Mesendoderm (in vitro differentiated cells): Measurements from ENCODE around the gene RPS27L.

Experiments used
- DNase-seq: peaks from one replicate; pipeline ENCODE4 v3.0.0; 2013
- H2AK5ac ChIP-seq: 2 replicates; pipeline ENCODE4 v1.6.1; 2013; ENCODE audit warnings: low read length, inconsistent platforms
- H2BK120ac ChIP-seq: 2 replicates; pipeline ENCODE4 v1.6.1; 2013; ENCODE audit warnings: low read depth, mild to moderate bottlenecking, low read length, moderate library complexity, mixed read lengths
- H2BK15ac ChIP-seq: replicated peaks from 2 replicates; pipeline ENCODE4 v1.6.1; 2013; ENCODE audit warnings: low read depth, mild to moderate bottlenecking, moderate library complexity
- H2BK5ac ChIP-seq: 2 replicates; pipeline ENCODE4 v1.6.1; 2013; ENCODE audit warnings: low read length, inconsistent platforms
- H3K18ac ChIP-seq: 2 replicates; pipeline ENCODE4 v1.6.1; 2013; ENCODE audit warnings: mild to moderate bottlenecking, low read length, mixed read lengths
- H3K23ac ChIP-seq: one replicate; pipeline ENCODE4 v1.6.1; 2013; ENCODE audit warnings: low read length
- H3K27ac ChIP-seq: 2 replicates; pipeline ENCODE4 v1.5.1; 2013; ENCODE audit warnings: low read depth, mild to moderate bottlenecking, inconsistent platforms, low read length, moderate library complexity
- H3K27me3 ChIP-seq: 2 replicates; pipeline ENCODE4 v1.6.1; 2013; ENCODE audit warnings: low read length, control low read depth, mild to moderate bottlenecking, inconsistent platforms; ENCODE audit not compliant: insufficient read depth, poor library complexity
- H3K36me3 ChIP-seq: 2 replicates; pipeline ENCODE4 v1.6.1; 2013; ENCODE audit warnings: low read length, inconsistent platforms; ENCODE audit not compliant: control insufficient read depth, insufficient read depth
- H3K4ac ChIP-seq: one replicate; pipeline ENCODE4 v1.6.1; 2013; ENCODE audit warnings: low read depth, mild to moderate bottlenecking, low read length, moderate library complexity
- H3K4me1 ChIP-seq: 2 replicates; pipeline ENCODE4 v1.6.1; 2013; ENCODE audit warnings: low read depth, low read length, inconsistent platforms; ENCODE audit not compliant: control insufficient read depth
- H3K4me2 ChIP-seq: 2 replicates; pipeline ENCODE4 v1.6.1; 2013; ENCODE audit warnings: low read length
- H3K4me3 ChIP-seq: 2 replicates; pipeline ENCODE4 v1.5.1; 2013; ENCODE audit warnings: mild to moderate bottlenecking, low read length
- H3K56ac ChIP-seq: one replicate; pipeline ENCODE4 v1.6.1; 2013; ENCODE audit warnings: low read length
- H3K79me1 ChIP-seq: 2 replicates; pipeline ENCODE4 v1.6.1; 2013; ENCODE audit warnings: low read length, inconsistent platforms
- H3K79me2 ChIP-seq: 2 replicates; pipeline ENCODE4 v1.6.1; 2013; ENCODE audit warnings: mild to moderate bottlenecking, low read length; ENCODE audit not compliant: control insufficient read depth, insufficient read depth
- H3K9ac ChIP-seq: 2 replicates; pipeline ENCODE4 v1.6.1; 2013; ENCODE audit warnings: low read length, inconsistent platforms
- H4K5ac ChIP-seq: one replicate; pipeline ENCODE4 v1.6.1; 2013; ENCODE audit warnings: low read length
- H4K8ac ChIP-seq: one replicate; pipeline ENCODE4 v1.6.1; 2013; ENCODE audit warnings: low read depth, mild to moderate bottlenecking, control low read depth, low read length, moderate library complexity
- WGBS: extraction: QIAGEN DNeasy Blood & Tissue Kit; methylation state at CpG from one replicate; pipeline ENCODE4 v1.1.7; 2013; ENCODE audit warnings: low lambda C conversion rate, missing lambda C conversion rate; ENCODE audit not compliant: insufficient coverage; ENCODE audit errors: extremely low coverage; 5-methylcytosine and 5-hydroxymethylcytosine counted together

The RPS27L gene

DNA sequence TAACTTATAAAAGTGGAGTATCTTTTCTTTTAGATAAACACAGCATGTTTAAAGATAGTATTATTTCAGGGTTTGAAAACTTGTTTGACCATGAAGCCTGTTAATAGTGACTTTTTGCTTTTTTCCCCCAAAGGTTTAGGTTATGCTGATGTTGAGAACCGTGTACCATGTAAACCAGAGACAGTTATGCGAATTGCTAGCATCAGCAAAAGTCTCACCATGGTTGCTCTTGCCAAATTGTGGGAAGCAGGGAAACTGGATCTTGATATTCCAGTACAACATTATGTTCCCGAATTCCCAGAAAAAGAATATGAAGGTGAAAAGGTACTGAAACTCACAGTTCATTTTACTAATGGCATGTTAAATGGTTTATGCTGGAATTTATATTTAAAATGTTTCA is 30.6 kb downstream of the RPS27L start:
- H2AK5ac ChIP-seq, result no peak overlapping the region
- H3K27ac ChIP-seq, result no peak overlapping the region
- H3K79me2 ChIP-seq, result no peaks in the 10 kb centered on the region
- H3K23ac ChIP-seq, result no peak overlapping the region
- H2BK5ac ChIP-seq, result no peak overlapping the region
- no peak overlapping the region for H3K9ac ChIP-seq
- H4K8ac ChIP-seq, result no peak overlapping the region
- H2BK120ac ChIP-seq, result no peak overlapping the region
- no peaks in the 10 kb centered on the region for H3K4me1 ChIP-seq
- H3K79me1 ChIP-seq, result no peaks in the 10 kb centered on the region
- no peak overlapping the region for H3K56ac ChIP-seq
- no peaks in the 10 kb centered on the region for H3K27me3 ChIP-seq
- no peak overlapping the region for H3K4me3 ChIP-seq
- no peak overlapping the region for H3K18ac ChIP-seq
- no peak for DNase-seq
- no peak overlapping the region for H3K4me2 ChIP-seq
- H4K5ac ChIP-seq, result no peak overlapping the region
- no peak overlapping the region for H3K4ac ChIP-seq
- no peak overlapping the region for H2BK15ac ChIP-seq
- WGBS, result no CpG with 5 or more reads among the region's 3 CpGs
- no peaks in the 10 kb centered on the region for H3K36me3 ChIP-seq

GRCh38 chr15:63124506-63124905 is 32.8 kb downstream of the RPS27L start:
- H3K4ac ChIP-seq, result no peak overlapping the region
- H3K36me3 ChIP-seq, result no peaks in the 10 kb centered on the region
- DNase-seq, result no peak
- H3K27ac ChIP-seq, result no peak overlapping the region
- no peak overlapping the region for H3K18ac ChIP-seq
- no peak overlapping the region for H2AK5ac ChIP-seq
- whole genome bisulfite sequencing, result no CpG with 5 or more reads among the region's 9 CpGs
- H3K79me2 ChIP-seq, result no peaks in the 10 kb centered on the region
- H4K5ac ChIP-seq, result no peak overlapping the region
- no peak overlapping the region for H3K23ac ChIP-seq
- no peak overlapping the region for H2BK120ac ChIP-seq
- H3K27me3 ChIP-seq, result no peaks in the 10 kb centered on the region
- H3K56ac ChIP-seq, result no peak overlapping the region
- no peak overlapping the region for H2BK15ac ChIP-seq
- no peak overlapping the region for H2BK5ac ChIP-seq
- H3K4me1 ChIP-seq, result peaks cover 2% of the 10 kb centered on the region
- no peaks in the 10 kb centered on the region for H3K79me1 ChIP-seq
- no peak overlapping the region for H3K4me3 ChIP-seq
- H3K9ac ChIP-seq, result no peak overlapping the region
- H4K8ac ChIP-seq, result no peak overlapping the region
- H3K4me2 ChIP-seq, result no peak overlapping the region

DNA sequence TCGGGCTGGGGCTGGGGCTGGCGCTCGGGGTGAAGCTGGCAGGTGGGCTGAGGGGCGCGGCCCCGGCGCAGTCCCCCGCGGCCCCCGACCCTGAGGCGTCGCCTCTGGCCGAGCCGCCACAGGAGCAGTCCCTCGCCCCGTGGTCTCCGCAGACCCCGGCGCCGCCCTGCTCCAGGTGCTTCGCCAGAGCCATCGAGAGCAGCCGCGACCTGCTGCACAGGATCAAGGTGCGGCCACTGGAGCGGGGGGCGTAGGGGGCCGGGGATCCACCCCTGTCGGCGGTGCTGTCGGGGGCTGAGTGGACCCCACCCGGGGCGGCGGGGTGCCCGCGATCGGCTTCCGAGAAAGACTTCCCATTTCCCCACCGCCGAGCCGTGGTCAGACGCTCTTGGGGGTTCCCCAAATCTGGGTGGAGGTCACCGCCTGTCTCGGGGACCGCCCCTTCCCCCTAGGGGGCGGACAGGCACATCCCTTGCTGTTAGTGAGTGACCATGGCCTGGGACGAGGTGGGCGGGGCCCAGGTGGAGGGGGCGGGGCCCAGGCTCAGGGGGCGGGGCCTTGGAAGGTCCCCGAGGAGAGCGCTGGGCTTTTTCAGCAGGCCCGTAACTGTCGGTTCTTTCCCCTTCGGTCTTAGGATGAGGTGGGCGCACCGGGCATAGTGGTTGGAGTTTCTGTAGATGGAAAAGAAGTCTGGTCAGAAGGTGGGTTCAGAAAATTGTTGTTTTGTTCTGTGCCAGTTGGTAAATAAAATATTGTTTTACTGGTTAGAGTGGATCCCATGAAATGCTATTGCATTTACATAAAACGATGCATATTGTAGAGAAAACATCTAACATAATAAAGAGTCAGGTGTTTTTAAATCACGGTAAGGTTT is 35.0 kb downstream of the RPS27L start:
- Histone ChIP-seq H4K8ac (no peak overlapping the region), H2BK15ac (no peak overlapping the region), H3K27me3 (no peaks in the 10 kb centered on the region), H3K4me2 (peak overlapping the region; percentile 61), H2AK5ac (no peak overlapping the region), H3K4ac (no peak overlapping the region), H2BK5ac (no peak overlapping the region), H3K4me1 (peaks cover 2% of the 10 kb centered on the region), H3K18ac (no peak overlapping the region), H4K5ac (no peak overlapping the region), H3K36me3 (no peaks in the 10 kb centered on the region), H3K23ac (no peak overlapping the region), H3K4me3 (peak overlapping the region; percentile 75), H3K79me2 (no peaks in the 10 kb centered on the region), H2BK120ac (no peak overlapping the region), H3K9ac (peak overlapping the region; percentile 73), H3K27ac (peak overlapping the region; percentile 43), H3K56ac (peak overlapping the region; percentile 87), H3K79me1 (no peaks in the 10 kb centered on the region)
- no CpG with 5 or more reads among the region's 59 CpGs for WGBS
- peak; percentile 86 for DNase-seq

DNA sequence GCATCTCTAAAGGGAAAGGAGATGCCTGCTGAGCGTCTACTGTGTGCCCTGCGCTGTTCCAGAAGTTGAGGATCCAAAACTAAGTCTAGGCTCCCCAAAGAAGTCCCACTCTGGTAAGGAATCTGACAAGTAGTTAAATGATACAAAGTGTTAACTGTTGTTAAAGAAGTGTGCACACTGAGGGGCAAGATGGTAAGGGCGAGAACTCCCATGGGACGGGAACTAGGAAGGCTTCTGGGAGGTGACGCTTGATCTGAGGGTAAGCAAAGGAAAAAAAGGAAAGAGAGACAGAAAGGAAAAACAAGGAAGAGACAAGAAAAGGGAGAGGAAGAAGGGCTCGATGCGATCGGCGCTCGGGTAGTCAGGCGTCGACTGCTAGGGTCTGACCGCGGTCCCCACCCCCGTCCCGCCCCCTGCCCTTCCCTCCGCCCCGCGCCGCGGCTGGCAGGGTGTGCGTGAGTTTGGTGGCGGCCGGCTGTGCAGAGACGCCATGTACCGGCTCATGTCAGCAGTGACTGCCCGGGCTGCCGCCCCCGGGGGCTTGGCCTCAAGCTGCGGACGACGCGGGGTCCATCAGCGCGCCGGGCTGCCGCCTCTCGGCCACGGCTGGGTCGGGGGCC is 35.8 kb downstream of the RPS27L start, which contains the start of gene LACTB:
Gene LACTB (plus strand): TSS at position 480 of the 620 bp plus-strand sequence. CDS start 11 bp downstream, at position 491.
- peak within 1 kb of the TSS; percentile 87 for H3K56ac ChIP-seq
- H2BK15ac ChIP-seq, result no peak within 1 kb of the TSS
- H3K4me2 ChIP-seq, result peak within 1 kb of the TSS; percentile 61
- no CpG with 5 or more reads among the region's 40 CpGs for WGBS
- no peak within 1 kb of the TSS for H3K18ac ChIP-seq
- no peak within 1 kb of the TSS for H4K8ac ChIP-seq
- H3K27me3 ChIP-seq, result no peaks in the 10 kb centered on the region
- peak within 1 kb of the TSS; percentile 75 for H3K4me3 ChIP-seq
- no peaks in the 10 kb centered on the region for H3K79me1 ChIP-seq
- H3K36me3 ChIP-seq, result no peaks in the 10 kb centered on the region
- H3K27ac ChIP-seq, result peak within 1 kb of the TSS; percentile 43
- no peak within 1 kb of the TSS for H3K4ac ChIP-seq
- DNase-seq, result peak; percentile 94
- H3K4me1 ChIP-seq, result peaks cover 2% of the 10 kb centered on the region
- H3K79me2 ChIP-seq, result no peaks in the 10 kb centered on the region
- peak within 1 kb of the TSS; percentile 8 for H4K5ac ChIP-seq
- H3K23ac ChIP-seq, result no peak within 1 kb of the TSS
- no peak within 1 kb of the TSS for H2AK5ac ChIP-seq
- no peak within 1 kb of the TSS for H2BK5ac ChIP-seq
- no peak within 1 kb of the TSS for H2BK120ac ChIP-seq
- H3K9ac ChIP-seq, result peak within 1 kb of the TSS; percentile 73

- Histone ChIP-seq H3K36me3 (no peaks in the 10 kb centered on the region), H3K23ac (no peak overlapping the region), H3K4me1 (peaks cover 2% of the 10 kb centered on the region), H3K4ac (no peak overlapping the region), H4K8ac (no peak overlapping the region), H3K4me3 (no peak overlapping the region), H3K79me2 (no peaks in the 10 kb centered on the region), H3K9ac (no peak overlapping the region), H4K5ac (no peak overlapping the region), H3K79me1 (no peaks in the 10 kb centered on the region), H3K27ac (no peak overlapping the region), H3K27me3 (no peaks in the 10 kb centered on the region), H2AK5ac (no peak overlapping the region), H2BK5ac (no peak overlapping the region), H3K4me2 (no peak overlapping the region), H3K18ac (no peak overlapping the region), H3K56ac (no peak overlapping the region), H2BK120ac (no peak overlapping the region), H2BK15ac (no peak overlapping the region)
- DNase-seq, result no peak
- no CpG with 5 or more reads among the region's 3 CpGs for WGBS
Observed at GRCh38 chr15:63118854-63119253, 38.4 kb downstream of the RPS27L start.
